ENCODE results near the gene DPP10.

DNA sequence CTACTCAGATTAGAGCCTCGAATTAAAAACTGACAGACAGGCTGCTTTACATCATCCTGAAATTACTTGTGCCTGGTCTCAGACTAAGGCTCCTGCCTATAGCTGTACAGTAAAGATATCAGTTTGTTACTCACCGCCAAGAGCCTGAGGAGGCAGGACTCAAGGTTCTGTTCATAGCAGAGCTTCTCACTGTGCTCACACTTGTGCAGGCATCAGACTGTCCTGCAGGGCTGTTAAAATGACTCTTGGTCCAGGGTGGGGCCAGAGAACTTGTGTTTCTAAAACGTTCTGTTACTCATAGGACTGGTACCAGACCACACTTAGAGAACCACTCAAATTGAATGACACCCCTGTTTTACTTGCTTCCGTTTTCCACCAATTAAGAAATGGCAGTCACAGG is 310.0 kb downstream of the DPP10 start:
- TF ChIP-seq, protein P1, sequence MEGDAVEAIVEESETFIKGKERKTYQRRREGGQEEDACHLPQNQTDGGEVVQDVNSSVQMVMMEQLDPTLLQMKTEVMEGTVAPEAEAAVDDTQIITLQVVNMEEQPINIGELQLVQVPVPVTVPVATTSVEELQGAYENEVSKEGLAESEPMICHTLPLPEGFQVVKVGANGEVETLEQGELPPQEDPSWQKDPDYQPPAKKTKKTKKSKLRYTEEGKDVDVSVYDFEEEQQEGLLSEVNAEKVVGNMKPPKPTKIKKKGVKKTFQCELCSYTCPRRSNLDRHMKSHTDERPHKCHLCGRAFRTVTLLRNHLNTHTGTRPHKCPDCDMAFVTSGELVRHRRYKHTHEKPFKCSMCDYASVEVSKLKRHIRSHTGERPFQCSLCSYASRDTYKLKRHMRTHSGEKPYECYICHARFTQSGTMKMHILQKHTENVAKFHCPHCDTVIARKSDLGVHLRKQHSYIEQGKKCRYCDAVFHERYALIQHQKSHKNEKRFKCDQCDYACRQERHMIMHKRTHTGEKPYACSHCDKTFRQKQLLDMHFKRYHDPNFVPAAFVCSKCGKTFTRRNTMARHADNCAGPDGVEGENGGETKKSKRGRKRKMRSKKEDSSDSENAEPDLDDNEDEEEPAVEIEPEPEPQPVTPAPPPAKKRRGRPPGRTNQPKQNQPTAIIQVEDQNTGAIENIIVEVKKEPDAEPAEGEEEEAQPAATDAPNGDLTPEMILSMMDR (IDR thresholded peaks at IDR 0.05; ENCODE audit: low read depth, low read length, missing input control), result no peak
- no peak for TF ChIP-seq EGR1 (IDR thresholded peaks at IDR 0.05; ENCODE audit: low read depth in 2 of 2)
- no peak for TF ChIP-seq GABPA (IDR thresholded peaks at IDR 0.05 in 1 of 2, conservative IDR thresholded peaks at IDR 0.05 in 1 of 2)
- TF ChIP-seq, protein P2, sequence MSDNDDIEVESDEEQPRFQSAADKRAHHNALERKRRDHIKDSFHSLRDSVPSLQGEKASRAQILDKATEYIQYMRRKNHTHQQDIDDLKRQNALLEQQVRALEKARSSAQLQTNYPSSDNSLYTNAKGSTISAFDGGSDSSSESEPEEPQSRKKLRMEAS (IDR thresholded peaks at IDR 0.05), result no peak
- TF ChIP-seq RXRA (IDR thresholded peaks at IDR 0.05), result no peak
- TF ChIP-seq FOXA2 (IDR thresholded peaks at IDR 0.05), result no peak
- no peak for TF ChIP-seq YY1 (IDR thresholded peaks at IDR 0.05)
- no peak for TF ChIP-seq HNF4G (IDR thresholded peaks at IDR 0.05)
- TF ChIP-seq SP1 (IDR thresholded peaks at IDR 0.05), result no peak

Data from liver (tissue), 3 donors.